ENCODE measurements around the gene HCFC1.

HCFC1 gene

DNA sequence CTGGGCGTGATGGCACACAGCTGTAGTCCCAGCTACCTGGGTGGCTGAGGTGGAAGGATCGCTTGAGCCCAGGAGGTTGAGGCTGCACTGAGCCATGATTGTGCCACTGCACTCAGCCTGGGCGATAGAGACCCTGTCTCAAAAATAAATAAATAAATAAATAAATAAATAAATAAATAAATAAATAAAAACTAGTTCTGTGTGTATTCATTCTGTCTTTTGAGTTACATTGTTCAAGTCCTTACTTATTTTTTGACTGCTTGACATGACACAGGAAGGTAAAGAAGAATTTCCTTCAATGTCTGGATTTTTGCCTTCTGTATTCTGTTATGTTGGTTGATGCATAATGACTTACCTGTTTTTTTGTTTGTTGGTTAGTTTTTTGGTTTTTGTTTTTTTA, 34.6 kb downstream of the HCFC1 start:
- DNase-seq, result no peak

DNA sequence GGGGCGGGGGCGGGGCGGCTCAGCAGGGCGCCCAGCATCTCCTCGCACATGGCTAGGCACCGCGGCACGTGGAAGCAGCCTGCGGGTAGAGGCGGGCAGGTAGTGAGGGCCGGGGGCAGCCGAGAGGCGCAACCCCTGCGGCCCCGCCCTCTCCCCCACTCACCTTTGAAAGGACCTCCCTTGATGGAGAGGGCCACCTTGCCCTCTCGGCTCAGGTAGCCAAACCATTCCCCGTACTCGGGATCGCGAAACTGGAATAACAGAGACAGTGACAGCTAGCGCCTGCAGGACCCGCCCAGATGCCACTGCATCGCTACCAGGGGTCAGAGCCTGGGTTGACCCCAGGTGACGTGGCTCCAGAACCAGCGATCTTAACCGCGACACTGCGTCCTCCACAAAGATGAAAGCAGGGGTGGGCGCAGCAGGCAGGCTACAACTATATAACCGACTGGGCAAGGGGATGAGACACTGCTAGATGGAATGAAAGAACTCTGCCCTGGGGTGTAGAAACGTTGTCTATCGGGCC, 36.2 kb downstream of the HCFC1 start:
- DNase-seq, result no peak

DNA sequence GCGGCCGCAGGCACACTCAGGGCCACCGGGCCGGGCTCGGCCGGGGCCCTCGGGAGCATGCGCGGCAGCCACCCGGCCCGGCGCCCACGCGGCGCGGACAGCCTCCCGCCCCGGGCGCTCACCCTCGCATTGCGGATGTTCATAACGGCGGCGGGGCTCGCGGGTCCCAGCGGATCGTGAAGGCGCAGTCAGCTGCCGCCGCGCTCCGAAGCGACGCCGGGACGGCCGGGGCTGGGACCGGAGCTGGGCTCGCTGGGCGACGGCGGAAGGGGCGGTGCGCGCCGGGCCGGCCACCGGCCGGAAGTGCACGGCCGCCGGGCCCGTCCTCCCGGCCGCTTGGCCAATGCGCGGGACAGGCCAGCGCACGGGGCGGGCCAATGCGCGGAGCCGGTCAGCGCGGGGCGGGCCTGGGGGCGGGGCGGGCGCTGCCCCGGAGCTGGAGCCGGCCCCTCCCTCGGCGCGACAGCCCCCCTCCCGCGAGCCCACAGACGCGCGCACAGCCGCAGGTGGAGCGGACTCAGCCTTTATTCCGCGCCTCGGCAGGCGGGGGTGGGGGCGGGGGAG, 36.8 kb downstream of the HCFC1 start, which contains the start of gene NAA10:
TSS of gene NAA10 (minus strand) at position 276 of the 564 bp plus-strand sequence. CDS start at position 143, 133 bp downstream.
- DNase-seq, result peak; percentile 72

DNA sequence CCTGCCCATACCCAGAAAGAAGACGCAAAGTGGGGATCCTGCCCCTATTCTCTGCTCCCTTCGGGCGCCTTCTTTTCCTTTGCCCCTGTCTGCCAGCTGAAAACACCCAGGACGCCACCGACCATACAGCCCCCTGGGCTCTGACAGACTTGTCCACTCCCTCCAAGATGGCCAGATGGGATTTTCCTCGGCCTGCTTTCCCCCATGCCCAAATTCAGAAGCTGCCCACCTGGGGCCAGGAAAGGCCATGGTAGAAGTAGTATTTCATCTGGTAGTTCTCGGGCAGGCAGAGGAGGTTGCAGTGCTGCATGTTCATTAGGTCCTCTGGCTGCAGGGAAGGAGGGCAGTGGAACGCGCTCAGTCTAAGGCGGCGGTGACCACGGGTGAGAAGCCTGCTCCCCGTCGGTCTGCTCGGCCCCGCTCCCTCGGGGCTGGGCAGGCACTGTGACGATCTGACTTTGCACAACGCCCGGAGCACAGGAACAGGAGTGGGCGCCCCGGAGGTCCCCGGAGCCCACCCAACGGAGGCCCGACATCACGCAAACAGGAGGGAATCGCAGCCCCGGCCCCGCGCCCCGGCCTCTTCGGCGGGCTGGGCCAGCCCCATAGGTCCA, 37.4 kb downstream of the HCFC1 start:
- DNase-seq, result no peak

DNA sequence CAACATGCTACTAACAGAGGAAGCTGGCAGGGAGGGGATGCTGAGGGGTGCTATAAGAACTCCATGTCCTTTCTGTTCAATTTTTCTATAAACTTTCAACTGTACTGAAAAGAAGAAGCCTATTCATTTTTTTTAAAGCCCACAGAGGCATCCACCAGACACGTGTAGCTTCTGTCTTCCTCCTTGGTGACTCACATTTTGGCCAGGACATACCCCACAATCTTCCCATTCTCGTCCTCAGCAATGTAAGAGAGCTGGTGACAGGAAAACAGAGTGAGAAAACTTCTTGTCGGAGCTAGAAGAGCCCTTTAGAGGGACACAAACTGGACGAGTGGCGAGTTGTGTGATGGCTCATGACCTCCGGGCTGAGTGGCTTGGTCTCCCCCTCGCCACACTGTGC, 37.9 kb downstream of the HCFC1 start:
- no peak for DNase-seq

DNA sequence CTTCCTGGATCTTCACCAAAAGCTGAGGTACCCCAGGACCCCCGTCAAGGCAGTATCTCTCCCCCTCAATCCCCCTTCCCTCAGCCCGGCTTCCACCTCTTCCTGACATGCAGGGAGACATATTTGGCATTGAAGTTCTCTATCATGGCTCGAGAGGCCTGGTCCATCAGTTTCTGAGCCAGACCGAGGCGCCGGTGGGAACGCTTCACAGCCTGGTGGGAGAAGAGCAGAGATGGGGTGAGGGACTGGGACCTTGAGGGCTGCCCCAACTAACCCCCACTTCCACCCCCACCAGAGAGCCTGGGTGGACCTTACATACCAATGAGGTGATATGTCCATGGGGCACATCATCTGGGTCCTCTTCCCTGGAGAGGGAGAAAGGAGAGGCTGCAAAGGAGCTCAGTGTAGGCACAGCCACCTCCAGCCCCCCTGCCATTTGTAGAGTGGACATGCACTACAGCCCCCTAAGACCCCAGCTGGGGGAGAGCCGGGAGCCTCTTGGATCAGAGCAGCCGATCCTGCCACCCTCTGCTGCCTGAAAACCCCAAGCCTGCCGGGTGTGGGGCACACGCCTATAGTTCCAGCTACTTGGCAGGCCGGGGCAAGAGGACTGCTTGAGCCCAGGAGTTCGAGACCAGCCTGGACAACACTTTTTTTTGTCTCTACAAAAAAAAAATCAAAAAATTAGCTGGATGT, 39.2 kb downstream of the HCFC1 start:
- DNase-seq, result no peak

DNA sequence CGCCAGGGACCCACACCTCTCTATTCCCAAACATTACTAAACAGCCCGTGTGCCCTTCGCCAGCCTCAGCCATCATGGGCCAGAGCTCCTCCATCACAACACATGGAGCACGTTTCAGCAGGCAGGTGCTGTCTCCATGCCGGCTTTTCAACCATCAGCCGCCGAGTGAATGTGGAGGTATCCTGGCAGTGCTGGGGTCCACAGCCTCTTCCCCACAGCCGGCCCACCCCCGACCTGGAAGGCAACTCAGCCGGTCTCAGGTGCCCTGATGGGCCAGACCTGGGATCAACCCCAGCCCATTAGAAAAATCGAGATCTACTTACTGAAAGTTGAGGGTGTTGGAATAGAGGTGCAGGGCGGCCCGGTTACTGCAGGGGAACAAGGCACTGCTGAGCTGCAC, 39.9 kb downstream of the HCFC1 start:
- DNase-seq, result no peak

DNA sequence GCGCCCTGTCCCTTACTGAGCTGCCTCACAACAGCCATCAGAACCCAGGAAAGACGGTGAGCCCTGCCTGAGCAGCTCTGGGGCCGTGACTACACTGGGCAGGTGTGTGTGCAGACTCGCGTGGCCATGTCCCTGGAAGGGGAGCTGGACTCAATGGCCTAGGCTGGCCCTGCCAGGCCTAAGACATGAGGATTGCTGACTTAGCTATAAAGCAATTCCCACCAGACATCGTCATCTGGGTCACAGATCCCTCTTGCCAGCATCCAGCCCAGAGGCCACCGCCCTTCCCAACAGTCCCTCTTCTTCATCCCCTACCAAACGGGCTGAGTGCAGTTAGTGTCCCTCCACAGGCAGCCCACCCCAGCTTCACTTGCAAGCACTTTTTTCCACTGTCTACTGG, 40.5 kb downstream of the HCFC1 start:
- no peak for DNase-seq

DNA sequence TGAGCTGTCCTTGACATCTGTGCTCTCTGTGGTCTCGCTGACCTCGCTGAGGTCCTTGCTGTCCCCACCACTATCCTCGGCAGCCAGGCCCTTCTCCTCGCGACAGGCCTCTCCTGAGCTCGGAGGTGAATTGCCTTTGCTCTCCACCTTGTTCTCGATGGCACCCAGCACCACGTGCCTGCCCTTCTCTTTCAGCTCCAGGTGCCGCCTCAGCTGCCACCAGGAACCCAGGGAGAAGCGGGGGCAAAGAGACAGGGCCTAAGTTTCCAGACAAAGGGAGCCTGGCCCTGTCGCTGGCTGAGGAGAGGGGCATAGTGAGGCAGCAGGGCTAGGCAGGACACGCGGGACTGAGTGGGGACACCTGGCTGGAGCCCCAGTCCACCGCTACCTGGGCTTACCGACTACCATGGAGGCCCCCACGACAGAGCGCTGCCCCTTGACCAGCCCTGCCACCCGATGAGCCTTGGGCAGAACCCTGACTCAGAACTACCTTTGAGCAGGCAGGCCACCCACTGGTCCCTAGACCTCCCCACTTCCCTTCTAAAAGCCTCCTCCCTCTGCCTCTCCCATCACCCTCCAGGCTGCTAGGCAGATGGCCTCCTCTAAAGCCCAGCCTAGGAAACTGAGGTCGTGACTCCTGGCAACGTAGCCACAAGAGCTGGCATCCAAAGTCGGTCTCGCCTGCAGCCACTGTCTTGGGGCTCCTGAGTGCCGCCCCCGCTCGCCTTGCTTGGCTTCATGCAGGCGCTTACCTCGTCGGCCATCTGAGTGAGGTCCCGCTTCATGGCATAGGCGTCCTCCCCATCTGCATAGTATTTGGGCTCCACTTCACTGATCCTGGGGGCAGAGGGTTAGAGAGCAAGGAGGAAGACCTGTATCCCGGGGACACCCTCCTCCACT, 41.4 kb downstream of the HCFC1 start:
- DNase-seq, result no peak

DNA sequence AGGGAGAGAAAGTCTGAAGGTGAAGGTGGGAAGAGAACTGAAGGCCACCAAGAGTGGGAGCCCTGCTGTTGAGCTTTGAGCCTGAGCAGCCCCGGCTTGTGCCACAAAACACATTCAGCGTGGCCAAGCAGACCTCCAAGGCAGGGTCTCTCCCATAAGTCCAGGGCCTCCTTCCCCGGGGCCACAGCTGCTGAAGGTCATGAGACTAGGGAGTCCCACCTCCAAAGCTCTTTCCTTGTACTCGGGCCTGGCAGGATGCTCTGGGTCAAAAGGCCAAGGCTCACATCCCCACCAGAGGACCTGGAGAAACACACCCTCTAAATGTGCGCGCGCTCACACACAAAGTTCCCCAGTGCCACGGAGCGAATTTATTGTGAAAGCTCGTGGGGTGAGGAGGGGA, 42.0 kb downstream of the HCFC1 start:
- DNase-seq, result no peak

DNA sequence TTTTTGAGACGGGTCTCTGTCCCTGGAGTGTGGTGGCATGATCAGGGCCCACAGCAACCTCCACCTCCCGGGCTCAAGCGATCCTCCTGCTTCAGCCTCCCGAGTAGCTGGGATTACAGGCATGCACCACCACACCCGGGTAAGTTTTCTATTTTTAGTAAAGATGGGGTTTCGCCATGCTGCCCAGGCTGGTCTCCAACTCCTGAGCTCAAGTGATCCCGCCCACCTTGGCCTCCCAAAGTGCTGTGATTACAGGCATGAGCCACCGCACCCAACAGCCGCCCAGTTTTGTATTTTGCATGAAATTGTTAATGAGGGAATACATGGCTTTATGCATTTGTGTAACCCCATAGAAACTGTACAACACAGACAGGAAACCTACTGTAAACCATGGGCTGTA, 42.8 kb downstream of the HCFC1 start:
- no peak for DNase-seq

DNA sequence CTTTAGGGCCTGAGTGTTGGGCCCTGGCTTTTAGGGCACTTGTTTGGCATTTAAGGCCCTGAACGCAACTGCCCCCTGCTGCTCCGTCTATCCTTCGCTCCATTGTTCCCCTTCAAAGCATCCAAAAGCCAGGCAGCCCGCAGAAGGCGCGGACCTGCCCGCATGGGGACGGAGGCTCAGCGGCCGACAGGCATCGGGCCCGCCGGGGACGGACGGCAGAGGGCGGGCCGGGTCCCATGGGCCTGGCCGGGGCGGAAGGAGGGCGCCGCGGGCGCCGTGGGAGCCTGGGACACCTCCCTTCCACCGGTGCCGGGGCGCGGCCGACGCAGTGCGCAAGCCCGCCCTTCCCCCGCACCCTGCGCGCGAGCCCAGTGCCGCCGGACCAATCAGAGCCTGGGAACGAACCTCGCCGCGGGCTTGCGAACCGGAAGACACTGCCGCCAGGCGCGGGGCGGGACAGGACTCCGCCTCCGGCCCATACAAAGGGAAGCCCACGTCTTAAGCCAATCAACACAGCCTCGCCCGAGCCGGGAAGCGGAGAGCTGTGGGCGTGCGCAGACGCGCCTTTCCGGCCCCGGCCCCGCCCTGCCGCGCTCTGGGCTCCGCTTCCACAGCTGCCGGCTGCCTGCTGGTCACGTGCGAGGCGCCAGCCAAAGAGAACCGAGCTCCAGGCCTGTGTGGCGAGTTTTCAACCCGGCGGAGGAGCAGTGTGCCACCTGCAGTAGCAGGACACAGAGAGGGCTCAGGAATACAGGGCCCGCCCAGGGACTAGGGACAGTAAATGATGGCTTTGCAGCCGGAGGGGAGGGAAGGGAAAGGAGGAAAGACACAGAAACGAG, 43.5 kb downstream of the HCFC1 start:
- DNase-seq, result peak; percentile 97

DNA sequence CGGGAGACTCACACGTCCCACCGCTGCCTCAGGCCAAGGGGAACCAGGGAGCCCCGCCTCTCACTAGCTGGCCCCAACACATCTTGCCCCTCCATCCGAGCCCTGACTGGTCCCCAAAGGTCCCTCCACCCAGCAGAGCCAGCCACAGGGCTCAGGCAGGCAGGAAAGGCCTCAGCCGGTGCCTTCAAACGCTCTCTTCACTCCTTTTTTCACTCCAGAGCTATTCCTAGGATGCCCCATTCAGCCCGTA, 44.0 kb downstream of the HCFC1 start:
- no peak for DNase-seq

DNA sequence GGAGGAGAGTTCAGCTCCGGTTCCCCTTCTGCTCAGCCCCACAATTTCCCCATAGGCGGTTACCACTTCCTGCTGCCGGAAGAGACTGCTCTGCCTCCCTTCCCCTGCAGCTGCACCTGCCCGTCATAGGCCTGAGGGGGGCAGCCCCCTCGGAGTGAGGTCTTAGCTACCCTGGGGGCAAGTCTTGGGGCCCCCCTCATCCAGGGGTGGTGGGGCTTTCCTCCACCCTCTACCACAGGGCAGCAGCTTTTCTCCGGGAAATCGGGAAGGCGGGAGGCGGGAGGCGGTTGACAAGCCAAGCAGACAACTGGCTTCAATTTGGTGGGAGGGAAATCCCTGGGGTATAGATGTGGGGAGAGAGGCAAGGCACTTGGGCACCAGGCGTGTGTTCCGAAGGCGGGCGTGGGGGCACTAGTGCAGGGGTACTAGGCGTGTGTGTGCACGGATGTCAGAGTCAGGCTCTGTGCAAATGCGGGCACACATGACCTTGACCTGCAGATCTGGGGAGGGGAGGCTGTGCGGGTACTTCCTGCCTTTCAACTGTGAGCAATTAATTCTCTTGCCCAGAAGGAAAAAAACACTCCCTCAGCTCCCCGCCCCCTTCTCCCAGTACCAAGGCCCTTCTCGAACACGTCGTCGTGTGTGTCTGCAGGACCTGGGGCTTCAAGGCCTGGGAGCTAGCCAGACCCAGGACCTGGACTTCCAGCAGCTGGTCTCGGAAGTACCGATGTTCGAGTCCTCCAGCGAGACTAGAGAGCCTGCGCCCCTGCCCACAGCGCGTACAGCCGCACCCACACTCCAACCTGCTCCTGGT, 44.6 kb downstream of the HCFC1 start:
- peak; percentile 98 for DNase-seq

DNA sequence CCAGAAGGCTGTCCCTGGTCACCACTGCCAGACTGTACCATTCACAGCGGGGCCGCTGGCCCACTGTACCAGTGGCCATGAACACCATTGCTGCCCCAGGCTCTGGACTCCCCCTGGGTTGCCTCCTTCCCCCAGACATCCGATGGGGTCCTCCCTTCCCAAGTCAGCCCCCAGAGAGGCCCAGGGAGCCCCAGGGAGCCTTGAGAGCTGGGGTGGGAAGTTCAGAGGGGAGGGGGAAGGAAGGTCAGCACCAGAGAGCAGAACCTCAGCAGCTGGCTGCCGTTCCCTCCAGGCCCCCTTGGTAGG, 45.1 kb downstream of the HCFC1 start:
- DNase-seq, result no peak

DNA sequence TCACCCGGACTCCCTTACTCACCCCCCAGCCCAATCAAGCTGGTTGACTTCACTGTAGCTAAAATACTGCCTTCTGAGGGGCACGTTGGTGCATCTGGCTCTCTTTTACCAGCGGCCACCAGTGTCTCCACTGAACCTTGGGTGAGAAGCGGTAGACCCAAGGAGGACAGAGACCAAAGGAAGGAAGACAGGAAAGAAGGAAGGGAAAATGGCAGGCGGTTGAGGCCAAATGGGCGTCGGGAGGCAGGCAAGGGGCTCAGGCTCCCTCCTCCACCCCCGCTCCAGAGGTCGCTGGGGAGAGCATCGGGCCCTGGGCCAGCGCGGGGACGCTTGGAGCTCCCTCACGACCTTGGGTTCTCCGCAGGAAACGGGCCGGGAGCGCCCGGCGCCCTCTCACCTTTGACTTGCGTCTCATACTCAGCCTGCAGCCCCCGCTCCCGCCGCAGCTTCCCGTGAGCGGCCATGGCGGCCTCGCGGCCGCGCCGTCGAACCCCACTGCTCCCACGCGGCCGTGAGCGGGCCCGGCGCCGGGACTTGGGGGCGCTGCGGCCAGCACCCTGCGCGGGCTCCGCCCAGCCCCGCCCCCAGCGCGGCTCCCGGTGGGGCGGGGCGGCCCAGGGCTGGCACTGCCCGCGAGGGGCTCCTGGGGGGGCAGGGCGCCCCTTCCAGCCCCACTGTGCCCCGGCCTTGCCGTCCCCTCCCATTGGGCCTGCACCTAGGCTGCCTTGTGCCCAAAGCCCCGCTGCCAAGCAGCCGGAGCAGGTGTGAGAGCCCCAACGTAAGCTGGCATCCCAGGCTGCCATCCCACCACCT, 45.7 kb downstream of the HCFC1 start, which contains the start of gene ARHGAP4:
TSS of gene ARHGAP4 (minus strand) at position 526 of the 813 bp plus-strand sequence. CDS start at position 464, 62 bp downstream.
- DNase-seq, result peak; percentile 64

DNA sequence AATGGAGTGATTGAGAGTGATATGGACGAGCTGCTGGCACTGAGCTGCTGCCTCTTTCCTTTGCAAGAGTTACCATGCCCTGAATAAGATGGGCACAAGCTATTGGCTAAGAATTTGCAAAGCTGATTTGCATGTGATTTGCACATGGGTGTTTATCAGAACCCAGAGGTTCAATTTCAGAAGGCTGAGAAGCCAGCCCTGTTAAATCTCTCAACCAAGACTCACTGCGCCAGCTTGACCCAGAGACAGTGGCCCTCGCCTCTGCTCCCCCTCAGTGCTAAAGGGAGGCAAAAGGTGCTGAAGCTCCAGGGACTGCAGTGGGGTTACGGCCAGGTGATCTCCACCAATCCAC, 46.3 kb downstream of the HCFC1 start:
- no peak for DNase-seq

DNA sequence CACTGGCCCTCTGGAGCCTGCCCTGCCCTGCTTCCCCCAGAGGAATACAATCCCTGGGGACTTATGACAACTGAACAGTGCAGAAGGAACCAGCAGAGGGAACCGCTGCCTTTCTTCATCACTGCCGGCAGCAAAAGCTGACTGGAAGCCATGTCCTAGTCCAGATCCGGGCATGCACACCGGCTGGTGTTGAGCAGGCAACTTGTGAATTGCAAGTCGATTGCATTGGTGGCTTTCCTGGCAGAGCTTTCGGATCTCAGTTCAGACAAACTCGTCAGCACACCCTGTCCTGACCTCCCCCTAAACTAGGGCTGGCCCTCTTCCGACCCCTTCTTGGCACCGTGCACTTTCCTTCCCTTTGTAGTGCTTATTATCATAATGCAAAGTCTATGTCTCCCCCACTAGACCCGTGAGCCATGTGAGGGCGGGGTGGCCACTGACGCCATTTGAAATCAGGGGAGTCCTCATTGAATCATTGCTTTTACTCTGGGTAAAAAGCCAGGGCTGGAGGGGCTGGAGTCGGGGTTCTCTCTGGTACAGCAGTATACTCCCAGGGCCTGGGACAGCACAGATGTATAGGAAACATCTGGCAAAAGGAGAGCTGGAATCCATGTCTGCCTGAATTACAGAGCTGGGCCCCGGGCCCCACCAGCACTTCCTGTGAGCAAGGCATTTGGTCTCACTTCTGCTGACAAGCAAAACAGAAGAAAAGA, 47.3 kb downstream of the HCFC1 start:
- peak; percentile 66 for DNase-seq

DNA sequence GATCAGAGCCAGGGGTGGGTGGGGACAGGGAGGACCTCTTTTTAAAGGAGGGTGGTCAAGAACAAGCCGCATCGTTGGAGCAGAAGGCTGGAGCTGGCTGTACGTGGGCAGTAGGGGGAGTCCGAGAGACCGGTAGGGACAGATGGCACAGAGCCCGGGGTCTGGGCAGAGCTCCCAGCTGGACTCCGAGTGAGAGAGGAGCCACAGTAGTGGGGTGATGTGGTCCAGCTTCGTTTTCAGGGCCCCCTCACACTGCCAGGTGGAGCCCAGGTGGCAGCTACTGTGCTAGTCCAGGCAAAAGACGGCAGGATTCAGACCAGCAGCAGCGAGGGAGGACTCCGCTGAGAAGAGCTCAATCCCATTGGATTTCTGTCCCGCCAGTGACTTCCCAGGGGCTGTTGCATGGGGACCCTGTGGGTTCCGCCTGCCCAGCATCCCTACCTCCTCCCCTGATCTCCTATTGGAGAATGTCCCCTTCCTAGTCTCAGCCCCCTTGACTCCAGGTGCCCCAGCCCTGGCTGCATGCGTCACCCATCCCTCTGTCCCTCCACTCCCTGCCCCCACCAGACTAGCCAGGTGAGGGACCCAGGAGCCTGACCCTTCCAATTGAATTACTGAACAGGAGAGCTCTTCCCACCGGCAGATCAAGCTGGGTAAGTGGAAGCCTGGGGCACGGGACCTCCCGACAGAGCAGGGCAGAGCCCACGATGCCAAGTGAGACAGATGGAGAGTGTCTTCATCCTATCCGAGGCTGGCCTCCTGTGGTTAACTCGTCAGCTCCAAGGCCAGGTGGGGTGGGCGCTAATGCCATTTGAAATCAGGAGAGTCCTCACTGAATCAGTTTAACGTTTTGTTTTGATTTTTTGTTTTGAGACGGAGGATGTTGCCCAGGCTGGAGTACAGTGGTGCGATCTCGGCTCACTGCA, 48.4 kb downstream of the HCFC1 start:
- no peak for DNase-seq
